ENCODE data around the gene CFAP97D1.

CFAP97D1 gene

DNA sequence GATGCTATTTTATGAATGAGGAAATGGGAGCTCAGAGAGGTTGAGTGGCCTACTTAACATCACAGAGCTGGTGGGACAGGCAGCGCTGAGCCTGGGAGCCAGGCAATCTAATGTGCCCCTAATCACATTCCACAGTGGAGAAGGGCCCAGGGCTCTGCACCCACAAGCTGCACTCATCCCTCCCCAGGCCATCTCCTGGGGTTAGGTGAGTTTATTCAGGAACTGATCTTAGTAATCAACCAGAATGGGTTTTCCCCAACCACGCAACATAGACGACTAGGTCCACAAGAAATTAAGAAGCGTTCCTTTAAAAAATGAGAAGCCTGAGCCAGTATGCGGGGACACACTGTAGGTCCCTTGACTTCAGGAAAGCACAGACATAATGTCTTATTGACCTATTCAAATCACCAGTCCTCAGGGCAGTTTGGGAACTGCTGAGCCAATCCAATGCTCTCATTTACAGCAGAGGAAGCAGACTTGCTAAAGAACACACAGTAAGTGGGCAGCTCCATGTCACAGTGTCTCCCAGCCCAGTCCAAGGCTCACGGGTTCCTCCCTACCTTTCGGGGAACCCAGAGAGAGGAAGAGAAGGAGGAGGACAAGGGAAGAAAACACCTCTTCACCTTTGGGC lies 50.4 kb downstream of the CFAP97D1 start:
- no peak for DNase-seq

- no peak for DNase-seq
Measured at GRCh38 chr17:43831633-43832032, 51.4 kb downstream of the CFAP97D1 start.

GRCh38 chr17:43832168-43832975 lies 52.1 kb downstream of the CFAP97D1 start:
- DNase-seq = peak in 1 of 2 experiments; percentile 15

DNA sequence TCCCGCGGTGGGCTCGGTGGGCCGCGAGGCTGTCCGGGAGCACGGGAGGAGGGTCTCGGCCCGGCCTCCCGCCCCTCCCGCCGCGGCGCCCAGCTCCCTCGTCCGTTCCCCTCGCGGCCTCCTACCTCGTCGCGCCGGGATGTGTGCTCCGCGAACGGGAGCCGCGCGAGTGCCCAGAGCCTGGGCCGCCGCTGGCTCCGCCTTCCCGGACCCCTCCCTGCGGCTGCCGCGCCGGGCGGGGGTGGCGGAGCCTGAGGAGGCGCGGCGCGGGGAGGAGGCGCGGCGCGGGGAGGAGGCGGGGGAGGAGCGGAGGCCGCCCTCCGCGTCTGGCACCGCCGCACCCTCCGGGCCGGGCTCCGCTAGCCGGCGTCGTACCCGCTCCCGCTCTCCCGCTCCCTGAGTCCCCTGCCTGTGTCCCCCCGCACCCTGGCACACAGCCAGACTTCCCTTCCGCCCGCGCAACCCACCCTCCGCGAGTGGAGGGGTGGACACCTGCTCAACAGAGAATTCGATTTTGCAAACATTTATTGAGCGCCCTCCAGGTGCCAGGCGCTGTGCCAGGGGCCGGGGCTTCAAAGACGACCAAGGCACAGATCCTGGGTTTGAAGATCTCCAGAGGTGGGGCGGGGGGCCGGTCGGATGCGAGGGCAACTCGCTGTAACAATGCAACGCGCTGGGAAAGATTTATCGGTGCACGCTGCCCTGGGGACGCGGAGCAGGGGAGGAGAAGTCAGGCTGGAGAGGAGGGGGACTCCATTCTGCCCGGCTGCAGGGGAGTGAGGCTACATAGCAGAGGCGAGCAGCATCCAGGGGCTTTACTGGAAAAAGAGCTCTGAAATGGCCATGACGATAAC lies 53.0 kb downstream of the CFAP97D1 start, which contains the start of gene MPP3:
TSS of gene MPP3 (minus strand) at position 171 of the 854 bp plus-strand sequence. CDS start 1,240 bp downstream, outside the sequence.
- DNase-seq = peak; percentile 56 to 71

- peak; percentile 54 to 59 for DNase-seq
Measured at GRCh38 chr17:43834106-43834505, 53.9 kb downstream of the CFAP97D1 start.
